Measurements from ENCODE around the gene MAPK1IP1L. TPM values are rescaled to one million over a fixed set of nuclear protein-coding genes. Genes with fewer than 3 reads are reported as not detected.
"Not testable (repeated sequence)": the region's sequence is repeated elsewhere in the genome, so short reads cannot be mapped to it uniquely, and the experiment has no call there.

The MAPK1IP1L gene
- polyA plus RNA-seq, 2 donors = 25.4 to 35.8 TPM

DNA sequence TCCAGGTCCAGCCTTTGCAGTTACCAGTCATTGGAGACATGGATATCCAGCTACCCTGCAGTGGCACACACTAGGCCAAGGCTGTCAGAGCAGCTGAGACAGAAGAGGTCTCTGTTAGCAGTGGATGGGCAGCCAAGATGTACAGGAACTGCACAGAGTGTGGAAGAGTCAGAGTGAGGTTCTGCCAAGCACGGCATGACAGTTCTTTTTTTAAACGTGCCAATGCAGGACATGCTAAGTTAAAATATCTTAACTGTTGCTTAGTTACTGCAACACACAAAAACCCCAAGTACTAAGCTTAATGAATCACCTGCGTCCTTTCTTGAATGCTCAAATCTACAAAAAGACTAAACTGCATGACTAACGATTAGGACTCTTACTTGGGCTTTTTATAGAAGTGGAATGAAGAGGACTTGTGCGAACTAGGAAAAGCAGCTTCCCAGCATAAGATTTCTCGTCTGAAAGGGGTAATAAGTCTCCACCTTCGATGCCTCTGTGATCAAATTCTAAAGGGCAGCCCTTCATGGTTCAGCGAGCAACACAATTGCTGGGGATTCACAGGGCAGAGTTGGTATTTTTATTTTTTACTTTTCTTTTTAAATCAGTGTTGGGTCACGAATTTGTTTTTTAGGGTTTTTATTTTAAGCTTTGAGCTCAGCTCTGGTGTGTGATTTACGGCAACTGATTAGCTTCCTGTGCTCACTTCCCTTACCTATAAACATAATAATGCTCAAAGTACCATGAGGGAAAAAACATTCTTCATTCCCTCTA is 20.6 kb downstream of the MAPK1IP1L start:
- H3K9me3 ChIP-seq (ENCODE audit: control insufficient read depth in 2 of 2, insufficient read depth in 1 of 2, low read depth in 1 of 2, low read length in 1 of 2) = no peaks in the 10 kb centered on the region
- WGBS, 2 donors = 14 to 29% methylated on average over 10 of the region's 10 CpGs
- peak overlapping the region; percentile 83 for H3K27ac ChIP-seq (ENCODE audit: low read depth in 2 of 2, low read length in 1 of 2)
- H3K4me3 ChIP-seq (ENCODE audit: low read depth in 1 of 2, low read length in 2 of 2) = no peak overlapping the region
- H3K4me1 ChIP-seq (ENCODE audit: control insufficient read depth in 2 of 2, insufficient read depth in 2 of 2, low read length in 1 of 2) = peaks cover 0 to 3% of the 10 kb centered on the region in 2 donors
- H3K27me3 ChIP-seq (ENCODE audit: control insufficient read depth in 1 of 2, insufficient read depth in 2 of 2, low read length in 2 of 2) = no peaks in the 10 kb centered on the region
- no peaks in the 10 kb centered on the region for H3K36me3 ChIP-seq (ENCODE audit: control insufficient read depth in 2 of 2, insufficient read depth in 2 of 2, low read length in 1 of 2)

DNA sequence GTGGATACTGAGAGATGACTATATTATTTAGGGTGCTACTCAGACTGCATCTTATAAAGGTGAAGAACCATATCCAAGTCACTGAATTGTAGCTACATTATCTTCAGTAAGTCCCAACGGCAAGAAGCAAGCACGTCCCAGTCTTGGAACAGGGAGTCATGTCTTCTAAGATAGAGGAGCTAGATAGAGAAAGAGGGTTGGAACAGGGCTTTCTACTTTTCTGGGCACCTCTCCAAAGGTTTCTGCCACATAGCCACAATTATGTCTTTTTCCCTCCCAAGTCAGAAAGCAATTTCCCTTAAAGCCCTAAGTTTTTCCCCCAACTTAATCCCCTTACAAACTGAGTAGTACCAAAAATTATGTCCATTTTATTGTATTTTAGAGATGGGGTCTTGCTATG is 22.4 kb downstream of the MAPK1IP1L start:
- Histone ChIP-seq H3K4me1 (ENCODE audit: control insufficient read depth in 2 of 2, insufficient read depth in 2 of 2, low read length in 1 of 2) (peaks cover 0 to 3% of the 10 kb centered on the region in 2 donors), H3K9me3 (ENCODE audit: control insufficient read depth in 2 of 2, insufficient read depth in 1 of 2, low read depth in 1 of 2, low read length in 1 of 2) (no peaks in the 10 kb centered on the region), H3K27me3 (ENCODE audit: control insufficient read depth in 1 of 2, insufficient read depth in 2 of 2, low read length in 2 of 2) (no peaks in the 10 kb centered on the region), H3K4me3 (ENCODE audit: low read depth in 1 of 2, low read length in 2 of 2) (no peak overlapping the region), H3K27ac (ENCODE audit: low read depth in 2 of 2, low read length in 1 of 2) (no peak overlapping the region), H3K36me3 (ENCODE audit: control insufficient read depth in 2 of 2, insufficient read depth in 2 of 2, low read length in 1 of 2) (no peaks in the 10 kb centered on the region)
- 32 to 35% methylated on average over 2 of the region's 2 CpGs for WGBS, 2 donors

DNA sequence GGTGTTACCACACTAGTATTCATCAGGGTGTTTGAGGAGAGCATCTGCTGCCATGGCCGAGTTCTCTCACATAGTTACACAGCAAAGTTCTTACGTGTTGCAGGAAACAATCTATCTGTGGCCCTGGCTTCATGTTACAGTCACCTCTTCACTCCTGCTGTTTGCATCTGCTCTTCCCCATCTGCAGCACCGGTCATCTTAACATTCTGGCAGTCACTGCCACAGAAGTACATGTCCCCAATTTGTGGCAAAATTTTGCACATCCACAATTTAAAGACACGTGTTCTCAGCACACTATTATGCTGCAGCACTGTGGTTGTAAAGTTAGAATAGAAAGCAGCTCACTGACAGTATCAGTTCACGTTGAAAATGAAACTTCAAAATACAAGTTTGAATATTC is 23.2 kb downstream of the MAPK1IP1L start:
- 23 to 27% methylated on average over 5 of the region's 5 CpGs for WGBS, 2 donors
- Histone ChIP-seq H3K27ac (ENCODE audit: low read depth in 2 of 2, low read length in 1 of 2) (peak overlapping the region in 1 of 2 donors; percentile 31), H3K4me3 (ENCODE audit: low read depth in 1 of 2, low read length in 2 of 2) (no peak overlapping the region), H3K36me3 (ENCODE audit: control insufficient read depth in 2 of 2, insufficient read depth in 2 of 2, low read length in 1 of 2) (no peaks in the 10 kb centered on the region), H3K9me3 (ENCODE audit: control insufficient read depth in 2 of 2, insufficient read depth in 1 of 2, low read depth in 1 of 2, low read length in 1 of 2) (no peaks in the 10 kb centered on the region), H3K4me1 (ENCODE audit: control insufficient read depth in 2 of 2, insufficient read depth in 2 of 2, low read length in 1 of 2) (peaks cover 0 to 3% of the 10 kb centered on the region in 2 donors), H3K27me3 (ENCODE audit: control insufficient read depth in 1 of 2, insufficient read depth in 2 of 2, low read length in 2 of 2) (no peaks in the 10 kb centered on the region)

DNA sequence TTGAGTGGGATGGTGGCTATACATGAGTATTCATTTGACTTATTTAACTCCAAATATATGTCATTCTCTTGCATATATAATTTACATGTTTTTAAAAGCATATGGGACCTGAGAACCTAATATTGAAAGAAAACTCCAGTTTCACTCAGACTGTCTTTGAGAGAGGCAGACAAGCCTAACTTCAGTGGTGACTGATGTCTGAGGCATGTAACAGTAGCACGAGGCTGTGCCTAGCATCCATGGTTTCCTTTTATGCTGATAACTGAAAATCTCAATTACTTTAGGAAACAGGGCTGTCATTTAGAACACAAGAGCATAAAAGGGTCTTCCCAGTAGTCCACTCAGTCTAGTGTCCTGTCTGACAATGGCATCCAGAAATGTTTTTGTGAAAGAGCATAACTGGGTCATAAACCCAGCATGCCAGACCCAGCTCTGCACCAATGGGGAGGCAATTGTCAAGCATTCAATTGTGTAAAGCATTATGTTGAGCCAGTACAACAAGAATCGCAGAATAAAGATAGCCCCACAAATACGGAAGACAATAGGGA is 24.3 kb downstream of the MAPK1IP1L start:
- 86% methylated on average over 3 of the region's 3 CpGs for WGBS, 2 donors
- no peak overlapping the region for H3K27ac ChIP-seq (ENCODE audit: low read depth in 2 of 2, low read length in 1 of 2)
- no peaks in the 10 kb centered on the region for H3K36me3 ChIP-seq (ENCODE audit: control insufficient read depth in 2 of 2, insufficient read depth in 2 of 2, low read length in 1 of 2)
- H3K4me1 ChIP-seq (ENCODE audit: control insufficient read depth in 2 of 2, insufficient read depth in 2 of 2, low read length in 1 of 2) = peaks cover 0 to 3% of the 10 kb centered on the region in 2 donors
- no peaks in the 10 kb centered on the region for H3K9me3 ChIP-seq (ENCODE audit: control insufficient read depth in 2 of 2, insufficient read depth in 1 of 2, low read depth in 1 of 2, low read length in 1 of 2)
- no peaks in the 10 kb centered on the region for H3K27me3 ChIP-seq (ENCODE audit: control insufficient read depth in 1 of 2, insufficient read depth in 2 of 2, low read length in 2 of 2)
- no peak overlapping the region for H3K4me3 ChIP-seq (ENCODE audit: low read depth in 1 of 2, low read length in 2 of 2)

- Histone ChIP-seq H3K4me1 (ENCODE audit: control insufficient read depth in 2 of 2, insufficient read depth in 2 of 2, low read length in 1 of 2) (peaks cover 0 to 2% of the 10 kb centered on the region in 2 donors), H3K27ac (ENCODE audit: low read depth in 2 of 2, low read length in 1 of 2) (peak overlapping the region; percentile 88 to 89), H3K4me3 (ENCODE audit: low read depth in 1 of 2, low read length in 2 of 2) (no peak overlapping the region), H3K9me3 (ENCODE audit: control insufficient read depth in 2 of 2, insufficient read depth in 1 of 2, low read depth in 1 of 2, low read length in 1 of 2) (no peaks in the 10 kb centered on the region), H3K27me3 (ENCODE audit: control insufficient read depth in 1 of 2, insufficient read depth in 2 of 2, low read length in 2 of 2) (no peaks in the 10 kb centered on the region), H3K36me3 (ENCODE audit: control insufficient read depth in 2 of 2, insufficient read depth in 2 of 2, low read length in 1 of 2) (no peaks in the 10 kb centered on the region)
- WGBS, 2 donors = 56 to 60% methylated on average over 17 of the region's 17 CpGs
Measured at GRCh38 chr14:55077170-55078151, 26.0 kb downstream of the MAPK1IP1L start.

DNA sequence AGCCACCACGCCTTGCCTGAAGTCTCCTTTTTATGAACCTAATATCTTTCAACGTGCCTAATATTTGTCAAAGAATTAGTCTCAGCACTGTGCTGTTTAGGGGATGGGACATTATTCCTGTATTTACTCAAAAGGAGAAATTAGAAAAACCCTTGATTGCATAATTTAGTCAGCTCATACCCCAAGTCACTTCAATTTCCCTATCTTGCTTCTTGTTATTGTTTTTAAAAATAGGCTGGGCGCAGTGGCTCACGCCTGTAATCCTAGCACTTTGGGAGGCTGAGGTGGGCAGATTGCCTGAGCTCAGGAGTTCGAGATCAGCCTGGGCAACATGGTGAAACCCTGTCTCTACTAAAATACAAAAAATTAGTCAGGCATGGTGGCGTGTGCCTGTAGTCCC is 28.5 kb downstream of the MAPK1IP1L start:
- not testable (repeated sequence) for H3K9me3 ChIP-seq (ENCODE audit: control insufficient read depth in 2 of 2, insufficient read depth in 1 of 2, low read depth in 1 of 2, low read length in 1 of 2); H3K27me3 ChIP-seq (ENCODE audit: control insufficient read depth in 1 of 2, insufficient read depth in 2 of 2, low read length in 2 of 2); H3K36me3 ChIP-seq (ENCODE audit: control insufficient read depth in 2 of 2, insufficient read depth in 2 of 2, low read length in 1 of 2); H3K4me1 ChIP-seq (ENCODE audit: control insufficient read depth in 2 of 2, insufficient read depth in 2 of 2, low read length in 1 of 2); H3K27ac ChIP-seq (ENCODE audit: low read depth in 2 of 2, low read length in 1 of 2); H3K4me3 ChIP-seq (ENCODE audit: low read depth in 1 of 2, low read length in 2 of 2)
- WGBS, 2 donors = 82 to 84% methylated on average over 6 of the region's 6 CpGs

DNA sequence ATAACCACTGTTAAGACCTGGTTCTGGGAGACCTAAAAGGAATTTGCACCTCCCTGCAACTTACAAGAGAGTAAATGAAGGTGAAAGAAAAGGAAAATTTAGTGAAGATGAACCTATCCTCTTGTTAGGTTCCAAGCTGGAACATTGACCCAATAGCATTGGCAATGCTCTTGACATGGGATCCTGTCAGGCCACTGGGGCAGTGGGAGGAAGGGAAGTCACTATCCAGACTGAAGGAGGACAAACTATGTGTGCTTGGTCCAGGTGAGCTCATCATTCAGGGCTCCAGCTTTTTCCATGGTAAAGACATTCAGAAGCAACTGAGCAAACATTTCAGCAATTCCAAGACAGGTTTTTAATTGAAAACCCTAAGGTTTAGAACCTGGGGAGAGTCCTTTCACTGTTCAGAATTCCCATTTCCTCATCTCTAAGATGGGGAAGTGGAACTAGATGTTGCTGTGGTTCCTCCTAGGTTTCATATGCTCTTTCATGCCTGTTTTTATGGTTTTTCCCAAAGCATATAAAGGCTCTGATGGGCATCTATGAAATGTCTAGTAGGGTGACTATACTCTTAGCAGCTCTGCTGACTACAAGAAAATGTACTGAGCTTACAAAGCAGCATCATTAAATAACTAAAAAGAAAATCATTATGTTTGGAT is 33.1 kb downstream of the MAPK1IP1L start:
- Histone ChIP-seq H3K27me3 (ENCODE audit: control insufficient read depth in 1 of 2, insufficient read depth in 2 of 2, low read length in 2 of 2) (no peaks in the 10 kb centered on the region), H3K4me3 (ENCODE audit: low read depth in 1 of 2, low read length in 2 of 2) (no peak overlapping the region), H3K9me3 (ENCODE audit: control insufficient read depth in 2 of 2, insufficient read depth in 1 of 2, low read depth in 1 of 2, low read length in 1 of 2) (no peaks in the 10 kb centered on the region), H3K27ac (ENCODE audit: low read depth in 2 of 2, low read length in 1 of 2) (peak overlapping the region in 1 of 2 donors; percentile 30), H3K4me1 (ENCODE audit: control insufficient read depth in 2 of 2, insufficient read depth in 2 of 2, low read length in 1 of 2) (no peaks in the 10 kb centered on the region), H3K36me3 (ENCODE audit: control insufficient read depth in 2 of 2, insufficient read depth in 2 of 2, low read length in 1 of 2) (no peaks in the 10 kb centered on the region)

DNA sequence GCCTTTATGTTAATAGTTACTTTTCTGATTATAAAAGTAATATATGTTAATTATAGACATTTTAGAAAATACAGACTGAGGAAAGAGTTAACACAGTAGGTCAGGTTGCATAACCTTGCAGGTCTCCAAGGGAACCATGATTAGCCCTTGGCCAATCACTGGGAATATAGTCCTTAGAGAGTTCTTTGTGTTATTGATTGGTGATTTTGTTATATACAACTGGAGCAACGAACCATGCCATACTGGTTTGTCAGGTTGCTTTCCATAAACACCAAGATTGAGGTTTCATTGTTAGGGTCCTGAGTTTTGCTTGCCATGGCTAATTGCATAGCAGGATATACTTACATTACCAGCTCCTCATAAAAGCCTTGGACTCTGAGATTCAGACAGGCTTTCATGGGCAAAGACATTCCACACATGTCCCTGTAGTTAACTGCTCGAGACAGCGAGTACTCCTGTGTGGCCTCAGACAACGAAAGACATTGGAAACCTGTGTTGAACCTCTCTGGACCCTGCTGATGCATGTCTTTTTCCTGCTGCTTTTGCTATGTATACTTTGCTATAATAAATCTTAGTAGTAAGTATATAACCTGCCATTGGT is 33.7 kb downstream of the MAPK1IP1L start:
- H3K27ac ChIP-seq (ENCODE audit: low read depth in 2 of 2, low read length in 1 of 2) = peak overlapping the region; percentile 25 to 62
- H3K9me3 ChIP-seq (ENCODE audit: control insufficient read depth in 2 of 2, insufficient read depth in 1 of 2, low read depth in 1 of 2, low read length in 1 of 2) = no peaks in the 10 kb centered on the region
- no peaks in the 10 kb centered on the region for H3K4me1 ChIP-seq (ENCODE audit: control insufficient read depth in 2 of 2, insufficient read depth in 2 of 2, low read length in 1 of 2)
- H3K4me3 ChIP-seq (ENCODE audit: low read depth in 1 of 2, low read length in 2 of 2) = no peak overlapping the region
- H3K36me3 ChIP-seq (ENCODE audit: control insufficient read depth in 2 of 2, insufficient read depth in 2 of 2, low read length in 1 of 2) = no peaks in the 10 kb centered on the region
- no peaks in the 10 kb centered on the region for H3K27me3 ChIP-seq (ENCODE audit: control insufficient read depth in 1 of 2, insufficient read depth in 2 of 2, low read length in 2 of 2)
- WGBS, 2 donors = 52 to 65% methylated on average over 4 of the region's 4 CpGs

GRCh38 chr14:55086938-55087337 is 35.5 kb downstream of the MAPK1IP1L start:
- no peak overlapping the region for H3K4me3 ChIP-seq (ENCODE audit: low read depth in 1 of 2, low read length in 2 of 2)
- no peaks in the 10 kb centered on the region for H3K4me1 ChIP-seq (ENCODE audit: control insufficient read depth in 2 of 2, insufficient read depth in 2 of 2, low read length in 1 of 2)
- no peaks in the 10 kb centered on the region for H3K27me3 ChIP-seq (ENCODE audit: control insufficient read depth in 1 of 2, insufficient read depth in 2 of 2, low read length in 2 of 2)
- 89 to 93% methylated on average over 9 of the region's 9 CpGs for WGBS, 2 donors
- H3K36me3 ChIP-seq (ENCODE audit: control insufficient read depth in 2 of 2, insufficient read depth in 2 of 2, low read length in 1 of 2) = no peaks in the 10 kb centered on the region
- no peaks in the 10 kb centered on the region for H3K9me3 ChIP-seq (ENCODE audit: control insufficient read depth in 2 of 2, insufficient read depth in 1 of 2, low read depth in 1 of 2, low read length in 1 of 2)
- H3K27ac ChIP-seq (ENCODE audit: low read depth in 2 of 2, low read length in 1 of 2) = no peak overlapping the region

Measured in esophagus (tissue), 2 donors.